Neuronal stem cell (in vitro differentiated cells): ENCODE results near the gene SCN11A.

Experiments used
- DNase-seq: peaks from one replicate; pipeline ENCODE4 v3.0.0-alpha.2; 2013; ENCODE audit warnings: low spot score
- H2AFZ ChIP-seq: one replicate; pipeline ENCODE4 v1.6.1; 2013; ENCODE audit warnings: mild to moderate bottlenecking, low read length, inconsistent platforms
- H2AK5ac ChIP-seq: 2 replicates; pipeline ENCODE4 v1.6.1; 2013; ENCODE audit warnings: low read depth, mild to moderate bottlenecking, inconsistent platforms, low read length, moderate library complexity, mixed read lengths
- H2BK120ac ChIP-seq: 2 replicates; pipeline ENCODE4 v1.6.1; 2013; ENCODE audit warnings: low read depth, mild to moderate bottlenecking, inconsistent platforms, low read length, moderate library complexity, mixed read lengths
- H2BK12ac ChIP-seq: one replicate; pipeline ENCODE4 v1.6.1; 2013; ENCODE audit warnings: low read length, inconsistent platforms
- H2BK15ac ChIP-seq: 2 replicates; pipeline ENCODE4 v1.6.1; 2013; ENCODE audit warnings: mild to moderate bottlenecking, low read length, inconsistent platforms, mixed read lengths
- H2BK5ac ChIP-seq: one replicate; pipeline ENCODE4 v1.6.1; 2013; ENCODE audit warnings: inconsistent platforms, mild to moderate bottlenecking, low read length, moderate library complexity
- H3K14ac ChIP-seq: one replicate; pipeline ENCODE4 v1.6.1; 2013; ENCODE audit warnings: low read length, inconsistent platforms
- H3K18ac ChIP-seq: 2 replicates; pipeline ENCODE4 v1.6.1; 2013; ENCODE audit warnings: low read length, inconsistent platforms
- H3K23ac ChIP-seq: 2 replicates; pipeline ENCODE4 v1.6.1; 2013; ENCODE audit warnings: low read depth, mild to moderate bottlenecking, mixed read lengths, low read length, inconsistent platforms; ENCODE audit not compliant: poor library complexity
- H3K27ac ChIP-seq: replicated peaks from 3 replicates; pipeline ENCODE4 v1.5.1; 2013; ENCODE audit warnings: low read length, inconsistent platforms
- H3K27me3 ChIP-seq, 3 experiments: 2 replicates each; pipeline ENCODE4 v1.6.1; 2013; ENCODE audit warnings: low read length in 3 of 3, mild to moderate bottlenecking in 2 of 3, inconsistent platforms in 1 of 3, low read depth in 1 of 3, mixed read lengths in 1 of 3, moderate library complexity in 1 of 3; ENCODE audit not compliant: control insufficient read depth in 3 of 3, insufficient read depth in 3 of 3
- H3K36me3 ChIP-seq, 2 donors: replicated peaks in 1 of 2; 2 replicates each; pipeline ENCODE4 v1.6.1; 2013; ENCODE audit warnings: low read length in 2 of 2; ENCODE audit not compliant: control insufficient read depth in 2 of 2, insufficient read depth in 2 of 2
- H3K4ac ChIP-seq: 2 replicates; pipeline ENCODE4 v1.6.1; 2013; ENCODE audit warnings: inconsistent platforms, mild to moderate bottlenecking, low read length, moderate library complexity
- H3K4me1 ChIP-seq, 2 donors: 1 replicate in 1 of 2; 2 replicates in 1 of 2; pipeline ENCODE4 v1.6.1; 2013; ENCODE audit warnings: low read length in 2 of 2, low read depth in 1 of 2; ENCODE audit not compliant: control insufficient read depth in 2 of 2, insufficient read depth in 1 of 2
- H3K4me2 ChIP-seq: one replicate; pipeline ENCODE4 v1.6.1; 2013; ENCODE audit warnings: mild to moderate bottlenecking, low read length, inconsistent platforms; ENCODE audit not compliant: insufficient read depth, poor library complexity, severe bottlenecking
- H3K4me3 ChIP-seq, 2 donors: 2 replicates each; pipeline ENCODE4 v1.5.1; 2013; ENCODE audit warnings: low read length in 2 of 2, mild to moderate bottlenecking in 2 of 2, inconsistent platforms in 1 of 2, moderate library complexity in 1 of 2
- H3K79me1 ChIP-seq: one replicate; pipeline ENCODE4 v1.6.1; 2013; ENCODE audit warnings: low read depth, mild to moderate bottlenecking, inconsistent platforms, low read length, moderate library complexity
- H3K9ac ChIP-seq: one replicate; pipeline ENCODE4 v1.6.1; 2013; ENCODE audit warnings: mild to moderate bottlenecking, low read depth, low read length, inconsistent platforms; ENCODE audit not compliant: poor library complexity
- H3K9me3 ChIP-seq, 2 donors: replicated peaks in 1 of 2; 2 replicates each; pipeline versions ENCODE3 to v1.6.1; 2013; ENCODE audit warnings: low read length in 2 of 2, mild to moderate bottlenecking in 2 of 2, inconsistent platforms in 1 of 2, low read depth in 1 of 2, mixed read lengths in 1 of 2, moderate library complexity in 1 of 2; ENCODE audit not compliant: control insufficient read depth in 2 of 2, insufficient read depth in 1 of 2
- H4K8ac ChIP-seq: one replicate; pipeline ENCODE4 v1.6.1; 2013; ENCODE audit warnings: low read depth, mild to moderate bottlenecking, inconsistent platforms, low read length, moderate library complexity
- H4K91ac ChIP-seq: one replicate; pipeline ENCODE4 v1.6.1; 2013; ENCODE audit warnings: low read length, low read depth, mild to moderate bottlenecking, inconsistent platforms; ENCODE audit not compliant: poor library complexity
- WGBS, 2 donors: extraction: QIAGEN DNeasy Blood & Tissue Kit; methylation state at CpG; one replicate each; pipeline ENCODE4 v1.1.7; 2013; ENCODE audit warnings: missing lambda C conversion rate in 2 of 2, mixed read lengths in 1 of 2; ENCODE audit not compliant: insufficient read length in 2 of 2, insufficient replicate concordance in 1 of 2; ENCODE audit errors: extremely low coverage in 2 of 2; 5-methylcytosine and 5-hydroxymethylcytosine counted together

Gene SCN11A

GRCh38 chr3:39028546-39028945, 23.2 kb downstream of the SCN11A start:
- Histone ChIP-seq H3K79me1 (no peaks in the 10 kb centered on the region), H3K4me1 (peaks cover 5 to 6% of the 10 kb centered on the region in 2 donors), H2AK5ac (no peak overlapping the region), H3K27me3 (no peaks in the 10 kb centered on the region), H4K8ac (no peak overlapping the region), H4K91ac (no peak overlapping the region), H2BK12ac (no peak overlapping the region), H3K4me3 (no peak overlapping the region), H3K9ac (no peak overlapping the region), H3K18ac (no peak overlapping the region), H2BK120ac (no peak overlapping the region), H3K9me3 (no peaks in the 10 kb centered on the region), H3K23ac (no peak overlapping the region), H3K14ac (no peak overlapping the region), H3K27ac (no peak overlapping the region), H3K36me3 (no peaks in the 10 kb centered on the region), H2AFZ (no peak overlapping the region), H3K4ac (no peak overlapping the region), H2BK15ac (no peak overlapping the region), H2BK5ac (no peak overlapping the region), H3K4me2 (no peak overlapping the region)
- no CpG with 5 or more reads among the region's 3 CpGs for WGBS, 2 donors
- no peak for DNase-seq

- no CpG with 5 or more reads among the region's 6 CpGs for WGBS, 2 donors
- Histone ChIP-seq H2AK5ac (no peak overlapping the region), H3K4me3 (no peak overlapping the region), H2BK15ac (no peak overlapping the region), H3K27ac (no peak overlapping the region), H3K14ac (no peak overlapping the region), H4K8ac (no peak overlapping the region), H3K9ac (no peak overlapping the region), H3K27me3 (no peaks in the 10 kb centered on the region), H2BK12ac (no peak overlapping the region), H3K18ac (no peak overlapping the region), H3K23ac (no peak overlapping the region), H3K9me3 (no peaks in the 10 kb centered on the region), H3K4me1 (peaks cover 5 to 6% of the 10 kb centered on the region in 2 donors), H4K91ac (no peak overlapping the region), H2BK120ac (no peak overlapping the region), H3K36me3 (no peaks in the 10 kb centered on the region), H3K4ac (no peak overlapping the region), H3K79me1 (no peaks in the 10 kb centered on the region), H2BK5ac (no peak overlapping the region), H3K4me2 (no peak overlapping the region), H2AFZ (no peak overlapping the region)
- no peak for DNase-seq
These were observed 26.3 kb downstream of the SCN11A start for GRCh38 chr3:39025222-39025970.

- DNase-seq, result no peak
- no peaks in the 10 kb centered on the region for H3K36me3 ChIP-seq
- no peak overlapping the region for H3K9ac ChIP-seq
- no peaks in the 10 kb centered on the region for H3K27me3 ChIP-seq
- H3K79me1 ChIP-seq, result no peaks in the 10 kb centered on the region
- no peak overlapping the region for H3K4ac ChIP-seq
- no peak overlapping the region for H3K18ac ChIP-seq
- H2AK5ac ChIP-seq, result no peak overlapping the region
- H2BK120ac ChIP-seq, result no peak overlapping the region
- no peak overlapping the region for H2BK12ac ChIP-seq
- H2BK5ac ChIP-seq, result no peak overlapping the region
- H3K14ac ChIP-seq, result no peak overlapping the region
- H4K8ac ChIP-seq, result no peak overlapping the region
- H4K91ac ChIP-seq, result no peak overlapping the region
- H3K9me3 ChIP-seq, result no peaks in the 10 kb centered on the region
- no peak overlapping the region for H2AFZ ChIP-seq
- H3K27ac ChIP-seq, result no peak overlapping the region
- no peak overlapping the region for H3K4me3 ChIP-seq
- peaks cover 2 to 4% of the 10 kb centered on the region in 2 donors for H3K4me1 ChIP-seq
- H2BK15ac ChIP-seq, result no peak overlapping the region
- H3K23ac ChIP-seq, result no peak overlapping the region
- H3K4me2 ChIP-seq, result no peak overlapping the region
These were observed 27.2 kb downstream of the SCN11A start for GRCh38 chr3:39024497-39024896.

GRCh38 chr3:39022286-39022630, 29.5 kb downstream of the SCN11A start:
- Histone ChIP-seq H4K91ac (no peak overlapping the region), H3K9me3 (no peaks in the 10 kb centered on the region), H3K27me3 (no peaks in the 10 kb centered on the region), H2AFZ (no peak overlapping the region), H3K4ac (no peak overlapping the region), H3K23ac (no peak overlapping the region), H3K14ac (no peak overlapping the region), H3K27ac (no peak overlapping the region), H3K4me2 (no peak overlapping the region), H4K8ac (no peak overlapping the region), H2BK120ac (no peak overlapping the region), H2AK5ac (no peak overlapping the region), H2BK15ac (no peak overlapping the region), H3K4me1 (peaks cover 0 to 4% of the 10 kb centered on the region in 2 donors), H3K18ac (no peak overlapping the region), H3K9ac (no peak overlapping the region), H3K36me3 (no peaks in the 10 kb centered on the region), H3K79me1 (no peaks in the 10 kb centered on the region), H3K4me3 (no peak overlapping the region), H2BK12ac (no peak overlapping the region), H2BK5ac (no peak overlapping the region)
- DNase-seq, result no peak
